ENCODE results near the gene C2CD4D.

DNA sequence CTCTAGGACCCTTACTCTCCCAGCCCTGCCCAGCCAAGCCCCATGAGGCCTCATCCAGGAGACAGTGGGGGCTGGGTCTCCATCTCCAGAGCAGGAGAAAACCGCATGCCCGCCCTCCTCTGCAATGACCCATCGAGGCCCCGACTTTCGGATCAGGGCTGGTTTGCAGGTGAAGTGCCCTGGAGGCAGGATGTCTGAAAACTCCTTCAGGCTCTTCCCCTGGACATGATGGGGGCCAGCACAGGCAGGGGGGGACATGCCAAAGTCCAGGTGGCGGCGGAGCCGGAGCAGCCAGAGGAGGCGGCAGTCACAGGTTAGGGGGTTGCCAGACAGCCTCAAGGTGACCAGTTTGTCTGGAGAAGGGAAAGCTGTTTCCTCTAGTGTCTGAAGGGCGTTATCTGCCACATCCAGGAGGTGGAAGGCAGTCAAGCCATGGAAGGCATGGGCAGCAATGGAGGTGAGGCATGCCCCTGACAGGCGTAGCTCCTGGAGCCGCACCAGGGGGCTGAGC is 38.3 kb downstream of the C2CD4D start:
- TF ChIP-seq, protein P1, sequence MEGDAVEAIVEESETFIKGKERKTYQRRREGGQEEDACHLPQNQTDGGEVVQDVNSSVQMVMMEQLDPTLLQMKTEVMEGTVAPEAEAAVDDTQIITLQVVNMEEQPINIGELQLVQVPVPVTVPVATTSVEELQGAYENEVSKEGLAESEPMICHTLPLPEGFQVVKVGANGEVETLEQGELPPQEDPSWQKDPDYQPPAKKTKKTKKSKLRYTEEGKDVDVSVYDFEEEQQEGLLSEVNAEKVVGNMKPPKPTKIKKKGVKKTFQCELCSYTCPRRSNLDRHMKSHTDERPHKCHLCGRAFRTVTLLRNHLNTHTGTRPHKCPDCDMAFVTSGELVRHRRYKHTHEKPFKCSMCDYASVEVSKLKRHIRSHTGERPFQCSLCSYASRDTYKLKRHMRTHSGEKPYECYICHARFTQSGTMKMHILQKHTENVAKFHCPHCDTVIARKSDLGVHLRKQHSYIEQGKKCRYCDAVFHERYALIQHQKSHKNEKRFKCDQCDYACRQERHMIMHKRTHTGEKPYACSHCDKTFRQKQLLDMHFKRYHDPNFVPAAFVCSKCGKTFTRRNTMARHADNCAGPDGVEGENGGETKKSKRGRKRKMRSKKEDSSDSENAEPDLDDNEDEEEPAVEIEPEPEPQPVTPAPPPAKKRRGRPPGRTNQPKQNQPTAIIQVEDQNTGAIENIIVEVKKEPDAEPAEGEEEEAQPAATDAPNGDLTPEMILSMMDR (IDR thresholded peaks at IDR 0.05; ENCODE audit: insufficient read depth, low read depth, low read length), result no peak
- no peak for TF ChIP-seq EZH2 (IDR thresholded peaks at IDR 0.05; ENCODE audit: insufficient read depth, low read length)
